Stimulated activated CD8-positive, alpha-beta memory T cell treated with anti-CD3 and anti-CD28 coated beads, Interleukin-12 subunit alpha, Interleukin-12 subunit beta, amount 100 ng/mL, for 4 hours (primary cell): ENCODE data around the gene KLF17.
"Not testable (repeated sequence)": the region's sequence is repeated elsewhere in the genome, so short reads cannot be mapped to it uniquely, and the experiment has no call there.

Experiments used
- DNase-seq: peaks from one replicate; pipeline ENCODE4 v3.0.0-alpha.2; 2020; ENCODE audit warnings: low read depth

Gene KLF17

GRCh38 chr1:44110916-44111315 is 7.7 kb upstream of the KLF17 start:
- no peak for DNase-seq

GRCh38 chr1:44111861-44112260 is 6.8 kb upstream of the KLF17 start:
- DNase-seq: no peak

DNA sequence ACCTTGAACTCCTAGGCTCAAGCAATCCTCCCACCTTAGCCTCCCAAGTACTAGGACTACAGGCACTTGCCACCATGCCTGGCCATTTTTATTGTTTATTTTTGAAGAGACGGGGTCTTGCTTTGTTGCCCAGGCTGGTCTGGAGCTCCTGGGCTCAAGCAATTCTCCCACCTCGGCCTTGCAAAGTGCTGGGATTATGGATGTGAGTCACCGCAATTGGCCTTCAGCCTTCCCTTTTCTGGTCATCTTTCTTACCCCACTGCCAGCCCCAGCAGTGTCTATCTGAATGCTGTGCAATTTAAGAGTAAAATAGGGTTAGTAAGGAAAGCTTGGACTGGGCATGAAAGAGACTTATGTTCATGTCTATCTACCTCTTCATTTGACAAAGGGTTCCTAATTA is 6.1 kb upstream of the KLF17 start:
- DNase-seq: no peak

- DNase-seq: no peak
Measured at GRCh38 chr1:44113095-44113609, 5.5 kb upstream of the KLF17 start.

DNA sequence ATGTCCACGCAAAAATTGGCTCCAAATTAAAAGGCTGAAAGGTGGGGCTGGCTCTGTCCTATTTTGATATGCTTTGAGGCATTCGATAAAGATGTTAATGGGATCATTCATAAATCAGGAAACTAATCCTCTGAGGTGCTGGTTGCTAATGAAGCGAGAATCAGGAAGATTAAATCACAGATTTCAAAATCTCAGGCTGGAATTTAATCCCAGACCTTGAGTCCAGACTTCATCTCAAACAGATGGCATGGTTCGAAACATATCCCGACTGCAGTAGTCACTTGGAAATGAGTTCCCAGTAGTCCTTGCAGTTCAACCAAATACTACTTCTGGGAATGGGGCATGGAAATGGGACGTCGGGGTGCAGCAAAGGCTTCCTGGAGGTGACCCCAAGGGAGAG is 4.5 kb upstream of the KLF17 start:
- no peak for DNase-seq

DNA sequence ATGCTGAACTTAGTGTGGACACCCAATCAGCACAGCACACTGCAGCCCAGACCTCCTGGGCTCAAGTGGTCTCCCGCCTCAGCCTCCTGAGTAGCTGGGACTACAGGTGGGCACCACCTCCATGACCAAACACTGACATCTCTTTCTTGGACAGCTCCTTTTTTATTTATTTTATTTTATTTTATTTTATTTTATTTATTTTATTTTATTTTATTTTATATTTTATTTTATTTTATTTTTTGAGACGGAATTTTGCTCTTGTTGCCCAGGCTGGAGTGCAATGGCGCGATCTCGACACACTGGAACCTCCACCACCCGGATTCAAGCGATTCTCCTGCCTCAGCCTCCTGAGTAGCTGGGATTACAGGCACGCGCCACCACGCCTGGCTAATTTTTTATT is 1.3 kb upstream of the KLF17 start:
- not testable (repeated sequence) for DNase-seq

GRCh38 chr1:44119525-44119924 is 904 bp downstream of the KLF17 start:
- DNase-seq: no peak

GRCh38 chr1:44120398-44120949 is 1.9 kb downstream of the KLF17 start:
- DNase-seq: no peak

DNA sequence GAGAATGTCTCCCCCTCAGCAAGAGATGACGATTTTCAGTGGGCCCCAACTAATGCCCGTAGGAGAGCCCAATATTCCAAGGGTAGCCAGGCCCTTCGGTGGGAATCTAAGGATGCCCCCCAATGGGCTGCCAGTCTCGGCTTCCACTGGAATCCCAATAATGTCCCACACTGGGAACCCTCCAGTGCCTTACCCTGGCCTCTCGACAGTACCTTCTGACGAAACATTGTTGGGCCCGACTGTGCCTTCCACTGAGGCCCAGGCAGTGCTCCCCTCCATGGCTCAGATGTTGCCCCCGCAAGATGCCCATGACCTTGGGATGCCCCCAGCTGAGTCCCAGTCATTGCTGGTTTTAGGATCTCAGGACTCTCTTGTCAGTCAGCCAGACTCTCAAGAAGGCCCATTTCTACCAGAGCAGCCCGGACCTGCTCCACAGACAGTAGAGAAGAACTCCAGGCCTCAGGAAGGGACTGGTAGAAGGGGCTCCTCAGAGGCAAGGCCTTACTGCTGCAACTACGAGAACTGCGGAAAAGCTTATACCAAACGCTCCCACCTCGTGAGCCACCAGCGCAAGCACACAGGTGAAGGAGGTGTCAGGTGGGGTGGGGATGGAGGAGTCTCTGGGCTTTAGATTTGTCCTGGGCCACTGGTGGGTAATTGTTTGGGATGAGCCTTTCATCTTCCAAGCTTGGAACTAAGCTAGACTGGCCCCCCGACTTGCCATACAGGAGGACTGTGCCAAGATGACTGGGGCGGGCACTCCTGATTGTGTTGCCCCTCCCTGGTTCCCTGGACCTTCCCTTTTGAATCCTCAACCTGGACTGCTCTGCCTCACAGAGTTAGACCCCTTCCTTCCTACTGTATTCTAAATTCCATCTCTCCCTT is 11.2 kb downstream of the KLF17 start:
- no peak for DNase-seq

- no peak for DNase-seq
Measured at GRCh38 chr1:44131411-44131810, 12.8 kb downstream of the KLF17 start.

DNA sequence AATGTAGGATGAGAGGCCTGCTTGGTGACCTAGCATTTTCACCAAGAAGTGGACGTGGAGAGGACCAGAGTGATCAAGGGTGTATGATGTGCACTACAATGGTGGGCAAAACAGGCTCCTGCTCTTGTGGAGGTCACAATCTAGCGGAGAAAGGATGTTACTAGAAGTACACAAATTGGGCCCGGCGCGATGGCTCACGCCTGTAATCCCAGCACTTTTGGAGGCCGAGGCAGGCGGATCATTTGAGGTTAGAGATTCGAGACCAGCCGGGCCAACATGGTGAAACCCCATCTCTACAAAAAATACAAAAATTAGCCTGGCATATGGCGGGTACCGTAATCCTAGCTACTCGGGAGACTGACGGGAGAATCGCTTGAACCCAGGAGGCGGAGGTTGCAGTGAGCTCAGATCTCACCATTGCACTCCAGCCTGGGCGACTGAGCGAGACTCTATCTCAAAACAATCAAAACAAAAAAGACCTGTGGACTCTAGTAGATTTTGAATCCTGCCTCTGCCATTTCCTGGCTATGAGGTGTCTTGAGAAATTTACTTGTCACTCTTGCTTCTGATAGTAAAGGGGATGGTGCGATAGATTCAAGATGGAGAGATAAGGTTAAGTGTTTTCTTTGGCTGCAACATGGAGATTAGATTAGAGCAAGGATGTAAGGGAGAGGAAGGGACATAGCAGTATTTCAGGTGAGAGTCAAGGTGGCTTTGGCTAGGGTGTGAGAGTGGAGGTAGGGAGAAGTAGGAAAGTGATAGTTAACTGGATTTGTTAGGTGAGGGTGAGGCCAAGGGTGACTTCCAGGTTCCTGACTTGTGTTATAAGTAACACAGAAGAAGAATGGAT is 15.7 kb downstream of the KLF17 start:
- no peak for DNase-seq

DNA sequence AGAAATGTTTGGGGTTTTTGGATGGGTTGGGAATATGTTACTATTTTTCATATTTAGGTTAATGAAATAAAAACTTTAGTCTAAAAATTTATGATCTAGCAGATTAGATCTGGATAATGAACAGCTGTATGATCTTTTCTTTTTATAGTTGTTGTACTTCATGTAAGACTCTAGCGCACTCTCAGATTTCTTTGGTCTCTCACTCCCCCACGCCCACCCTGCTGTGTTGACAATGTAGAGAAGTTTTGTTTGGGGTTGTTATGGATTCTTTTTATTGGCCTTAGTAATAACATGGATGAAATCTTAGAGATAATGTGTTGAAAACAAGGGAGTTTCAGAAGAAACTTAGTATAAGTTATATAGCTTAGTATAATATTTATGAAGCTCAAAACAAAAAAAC is 17.3 kb downstream of the KLF17 start:
- DNase-seq: no peak

DNA sequence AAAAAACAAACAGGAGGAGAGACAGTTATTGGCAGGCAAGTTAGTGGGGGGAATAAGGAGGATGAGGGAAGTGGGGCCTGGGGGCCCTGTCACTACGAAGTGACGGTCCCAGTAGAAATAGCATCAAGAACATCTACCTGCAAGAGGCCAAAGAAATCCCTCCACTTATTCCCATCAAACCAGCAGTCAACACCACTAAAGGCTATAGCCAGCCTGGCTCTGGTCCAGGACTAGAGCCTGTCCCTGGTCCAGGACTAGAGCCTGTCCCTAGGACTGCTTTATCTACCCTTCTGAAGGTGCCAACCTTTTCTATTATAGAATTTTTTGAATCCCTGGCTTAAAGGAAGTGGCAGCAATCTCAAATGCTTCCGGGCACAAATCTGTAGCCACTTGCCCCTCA is 19.6 kb downstream of the KLF17 start:
- DNase-seq: no peak

DNA sequence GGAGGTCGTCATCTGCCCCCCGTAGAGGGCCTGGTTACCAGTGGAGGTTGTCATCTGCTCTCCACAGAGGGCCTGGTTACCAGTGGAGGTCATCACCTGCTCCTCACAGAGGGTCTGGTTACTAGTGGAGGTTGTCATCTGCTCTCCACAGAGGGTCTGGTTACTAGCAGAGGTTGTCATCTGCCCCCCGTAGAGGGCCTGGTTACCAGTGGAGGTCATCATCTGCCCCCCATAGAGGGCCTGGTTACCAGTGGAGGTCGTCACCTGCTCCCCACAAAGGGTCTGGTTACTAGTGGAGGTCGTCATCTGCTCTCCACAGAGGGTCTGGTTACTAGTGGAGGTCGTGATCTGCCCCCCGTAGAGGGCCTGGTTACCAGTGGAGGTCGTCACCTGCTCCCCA is 20.9 kb downstream of the KLF17 start:
- not testable (repeated sequence) for DNase-seq

DNA sequence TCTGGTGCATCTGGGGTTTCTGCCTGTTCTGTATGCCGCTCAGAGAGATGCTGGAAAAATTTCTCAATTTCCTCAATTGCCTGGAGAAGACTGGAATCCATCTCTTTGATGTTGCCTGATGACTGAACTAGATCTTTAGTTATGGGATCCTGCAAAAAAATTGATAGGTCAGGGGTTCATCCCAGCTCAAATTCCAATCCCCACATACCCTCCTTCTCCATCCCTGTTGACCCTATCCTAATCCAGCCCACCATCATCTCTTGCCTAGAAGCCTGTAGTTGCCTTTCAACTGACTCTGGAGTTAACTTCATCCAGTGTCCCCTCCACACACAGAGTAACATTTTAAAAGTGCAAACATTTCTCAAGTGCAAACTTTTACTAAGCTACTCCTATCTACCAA is 22.9 kb downstream of the KLF17 start, which contains the start of gene KLF18:
Gene KLF18, minus strand, starts transcription at position 101 of the 400 bp plus-strand sequence. Its CDS starts 0 bp downstream, at position 101.
- no peak for DNase-seq

GRCh38 chr1:44144962-44145756 is 26.5 kb downstream of the KLF17 start:
- DNase-seq: no peak

- DNase-seq: no peak
Measured at GRCh38 chr1:44146536-44147361, 28.1 kb downstream of the KLF17 start.

GRCh38 chr1:44147582-44147981 is 29.0 kb downstream of the KLF17 start:
- no peak for DNase-seq

- no peak for DNase-seq
Measured at GRCh38 chr1:44151332-44151731, 32.7 kb downstream of the KLF17 start.

DNA sequence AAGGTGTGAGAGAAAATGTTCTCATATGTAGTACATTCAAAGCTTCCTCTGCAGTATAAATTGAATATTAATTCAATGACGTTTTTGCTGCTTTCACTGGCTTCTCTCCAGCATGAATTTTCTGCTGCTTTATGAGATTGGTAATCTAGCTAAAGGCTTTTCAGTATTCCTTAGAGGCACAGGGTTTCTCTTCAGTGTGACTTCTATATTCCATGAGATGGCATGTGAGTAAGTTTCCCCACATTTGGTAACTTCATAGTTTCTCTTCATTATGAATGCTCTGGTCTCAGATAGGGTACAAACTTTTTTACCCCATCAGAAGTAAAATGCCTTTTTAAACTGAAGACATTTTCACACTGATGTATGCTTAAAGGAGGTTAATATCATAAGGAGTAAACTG is 33.2 kb downstream of the KLF17 start:
- no peak for DNase-seq

DNA sequence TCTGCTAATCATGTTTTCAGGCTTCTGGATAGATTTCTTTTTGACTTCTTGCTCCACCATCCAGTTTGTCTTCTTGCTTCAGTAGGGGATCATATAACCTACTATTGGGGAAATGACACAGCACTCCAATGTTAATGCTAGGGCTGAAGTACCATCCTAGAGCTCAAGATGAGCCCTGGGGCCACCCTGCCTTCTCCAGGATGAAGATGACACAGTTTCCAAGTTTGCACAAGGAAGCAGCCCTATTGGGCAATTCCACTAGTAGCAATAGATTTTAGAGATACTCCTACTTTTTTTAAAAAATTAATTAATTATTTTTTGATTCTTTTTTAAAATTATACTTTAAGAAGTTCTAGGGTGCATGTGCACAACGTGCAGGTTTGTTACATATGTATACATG is 34.1 kb downstream of the KLF17 start:
- DNase-seq: no peak
